Esophagus muscularis mucosa (tissue), 3 donors: ENCODE results near the gene CHCHD1.

Experiments
- POLR2A ChIP-seq: fragments of 450-650 bp; IDR thresholded peaks from one replicate; pipeline ENCODE4 v1.6.1; 2017; ENCODE audit warnings: antibody characterized with exemption, moderate library complexity, mild to moderate bottlenecking, low read depth
- POLR2AphosphoS5 ChIP-seq, 2 donors: sonication (generic); formaldehyde crosslinking; IDR thresholded peaks; one replicate each; pipeline ENCODE4 v1.6.1; 2017; ENCODE audit warnings: antibody characterized with exemption in 2 of 2
- TF ChIP-seq, protein P1 (sequence below), 3 experiments: fragments of 200-600 bp in 2 of 3; fragments of 450-650 bp in 1 of 3; sonication (generic) in 2 of 3; IDR thresholded peaks; one replicate each; pipeline ENCODE4 v1.5.1; 2017 to 2019; ENCODE audit warnings: antibody characterized with exemption in 3 of 3, mild to moderate bottlenecking in 2 of 3, moderate library complexity in 1 of 3

DNA sequence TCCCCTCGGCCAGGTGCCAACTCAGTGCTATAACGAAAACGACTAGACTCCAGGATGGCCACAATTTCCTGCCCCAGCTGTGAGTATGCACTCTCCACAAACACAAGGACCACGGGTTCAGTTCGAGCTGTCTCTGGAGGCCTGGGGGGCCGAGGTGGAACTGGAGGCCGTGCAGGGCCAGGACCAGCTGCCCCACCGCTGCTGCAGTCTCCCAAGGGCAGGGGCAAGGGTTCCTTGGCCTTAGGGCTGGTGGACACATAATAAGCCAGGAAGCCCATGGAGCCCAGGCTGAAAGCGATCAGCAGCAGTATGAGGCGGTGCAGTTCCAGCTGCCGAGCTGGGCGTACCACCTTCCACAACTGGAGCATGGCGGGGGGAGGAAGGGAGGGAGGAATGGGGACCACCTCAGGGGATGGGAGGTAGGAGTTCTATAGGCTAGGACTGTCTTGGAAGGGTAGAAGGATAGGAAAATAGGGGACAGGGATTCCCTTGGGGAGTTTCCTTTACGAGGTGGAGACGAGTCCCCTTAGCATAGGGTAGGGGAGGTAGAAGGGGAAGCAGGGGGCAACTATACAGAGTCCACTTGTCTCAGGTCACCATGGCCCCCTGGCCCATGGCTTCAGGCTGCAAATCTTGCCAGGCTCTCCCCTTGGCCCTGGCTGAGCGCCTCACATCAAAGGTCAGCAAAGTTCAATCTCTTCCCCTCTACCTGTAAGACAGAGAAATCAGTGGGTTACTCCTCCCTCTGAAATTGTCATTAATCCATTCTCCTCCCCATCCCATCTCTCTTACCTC is 26.4 kb downstream of the CHCHD1 start:
- TF ChIP-seq, protein P1, sequence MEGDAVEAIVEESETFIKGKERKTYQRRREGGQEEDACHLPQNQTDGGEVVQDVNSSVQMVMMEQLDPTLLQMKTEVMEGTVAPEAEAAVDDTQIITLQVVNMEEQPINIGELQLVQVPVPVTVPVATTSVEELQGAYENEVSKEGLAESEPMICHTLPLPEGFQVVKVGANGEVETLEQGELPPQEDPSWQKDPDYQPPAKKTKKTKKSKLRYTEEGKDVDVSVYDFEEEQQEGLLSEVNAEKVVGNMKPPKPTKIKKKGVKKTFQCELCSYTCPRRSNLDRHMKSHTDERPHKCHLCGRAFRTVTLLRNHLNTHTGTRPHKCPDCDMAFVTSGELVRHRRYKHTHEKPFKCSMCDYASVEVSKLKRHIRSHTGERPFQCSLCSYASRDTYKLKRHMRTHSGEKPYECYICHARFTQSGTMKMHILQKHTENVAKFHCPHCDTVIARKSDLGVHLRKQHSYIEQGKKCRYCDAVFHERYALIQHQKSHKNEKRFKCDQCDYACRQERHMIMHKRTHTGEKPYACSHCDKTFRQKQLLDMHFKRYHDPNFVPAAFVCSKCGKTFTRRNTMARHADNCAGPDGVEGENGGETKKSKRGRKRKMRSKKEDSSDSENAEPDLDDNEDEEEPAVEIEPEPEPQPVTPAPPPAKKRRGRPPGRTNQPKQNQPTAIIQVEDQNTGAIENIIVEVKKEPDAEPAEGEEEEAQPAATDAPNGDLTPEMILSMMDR (IDR thresholded peaks at IDR 0.05), result no peak
- TF ChIP-seq POLR2AphosphoS5 (IDR thresholded peaks at IDR 0.05) (no peak), POLR2A (no peak)
